Heart right ventricle (tissue), 16 donors: ENCODE measurements around the gene TNFAIP8L2. TPM values are rescaled to one million over a fixed set of nuclear protein-coding genes. Genes with fewer than 3 reads are reported as not detected.
"Not testable (repeated sequence)": the region's sequence is repeated elsewhere in the genome, so short reads cannot be mapped to it uniquely, and the experiment has no call there.

ENCODE experiments used
- ATAC-seq, 8 donors: fragments of 200-7000 bp; cut with Tn5 transposase; one replicate each; pipeline ENCODE4 v1.9.1; 2020; ENCODE audit warnings: mild to moderate bottlenecking in 8 of 8, moderate library complexity in 8 of 8, moderate number of reproducible peaks in 1 of 8
- DNase-seq, 2 donors: peaks; one replicate each; pipeline ENCODE4 v3.0.0-alpha.2; 2020
- H3K27ac ChIP-seq, 10 donors: fragments of 200-600 bp; sonication (generic) in 2 of 10; one replicate each; pipeline versions ENCODE4 v1.5.0 to v1.8.0; 2020 to 2022; ENCODE audit warnings: mild to moderate bottlenecking in 3 of 10
- H3K27me3 ChIP-seq, 7 donors: fragments of 200-600 bp; one replicate each; pipeline ENCODE4 v1.8.0; 2021 to 2022; ENCODE audit warnings: mild to moderate bottlenecking in 2 of 7
- H3K36me3 ChIP-seq, 9 donors: fragments of 200-600 bp; sonication (generic) in 1 of 9; one replicate each; pipeline versions ENCODE4 v1.5.0 to v1.8.0; 2020 to 2022; ENCODE audit warnings: mild to moderate bottlenecking in 2 of 9
- H3K4me1 ChIP-seq, 9 donors: fragments of 200-600 bp; sonication (generic) in 1 of 9; one replicate each; pipeline versions ENCODE4 v1.5.0 to v1.8.0; 2020 to 2022; ENCODE audit warnings: mild to moderate bottlenecking in 4 of 9
- H3K4me3 ChIP-seq, 10 donors: fragments of 200-600 bp; sonication (generic) in 2 of 10; one replicate each; pipeline versions ENCODE4 v1.5.0 to v1.8.0; 2020 to 2022; ENCODE audit warnings: mild to moderate bottlenecking in 7 of 10, moderate library complexity in 2 of 10
- H3K9me3 ChIP-seq, 11 donors: fragments of 200-600 bp in 10 of 11; sonication (generic) in 2 of 11; one replicate each; pipeline versions ENCODE4 v1.5.0 to v1.8.0; 2013 to 2022; ENCODE audit warnings: mild to moderate bottlenecking in 2 of 11, control low read depth in 1 of 11, moderate library complexity in 1 of 11
- CTCF ChIP-seq, 9 donors: fragments of 200-600 bp; sonication (generic) in 2 of 9; IDR thresholded peaks; one replicate each; pipeline versions ENCODE4 v1.5.0 to v1.8.0; 2021 to 2022; ENCODE audit warnings: antibody characterized with exemption in 9 of 9, mild to moderate bottlenecking in 5 of 9, moderate library complexity in 1 of 9
- WGBS, 2 donors: extraction: QIAGEN DNeasy Blood & Tissue Kit; methylation state at CpG; one replicate each; pipeline ENCODE4 v1.1.7; 2013; ENCODE audit warnings: inconsistent platforms in 1 of 2; 5-methylcytosine and 5-hydroxymethylcytosine counted together
- intact Hi-C, 10 donors: fragments of 100-400 bp; cut with DNase I; formaldehyde crosslinking; loops; one replicate each; pipeline versions ENCODE4 v1.11.1 to v1.14.2; 2022
- polyA plus RNA-seq, 2 donors: library from polyadenylated mRNA; stranded (reverse); fragments of 200-250 nt; gene quantifications; one replicate each; pipeline ENCODE4 v1.2.3, GENCODE V29; 2013
- total RNA-seq, 10 donors: library from RNA; stranded (reverse); fragmentation: NEBNext Ultra II Directional in 3 of 10; extraction: Animal tissue kit (Norgen Biotek cat#: 25700) in 3 of 10; gene quantifications; one replicate each; pipeline versions ENCODE4 v1.2.1 to v1.2.4, GENCODE V29; 2021 to 2023
- donor health status: Arrhythmogenic right ventricular cardiomyopathy.
- donor health status: ischemic (EF 13 %, LVEDD 7.1; RV severe dilation, severe dysfunction).
- donor health status: healthy with polysubstance abuse.
- donor health status: DM: no; HTN: yes; CAD: no.
- donor health status: DM: no; HTN: no; CAD: no.
- donor health status: ischemic (EF 25% LVEDD 6.9; RV normal size, moderate dysfunction).
- donor health status: ischemic (EF 25% LVEDD 5.7; RV mildly dilated, moderate dysfunction).
- donor health status: healthy.
- donor health status: DM: yes; HTN: yes; CAD: no.
- donor health status: Ischemic cardiomyopathy.
- donor health status: ischemic (EF 35%, LVEDD 5.7; RV mildly dilated, moderate dysfunction).
- donor health status: nonischemic (EF 11% LVEDD 7.7; RV severe dilation, severe dysfunction).
- donor health status: DM: yes; HTN: yes; CAD: no.
- donor health status: PGD.
- donor health status: ischemic (EF 29% LVEDD 5.4; RV normal size, mild dysfunction).
- donor health status: nonischemic (EF 23%, LVEDD 6.1; RV moderate dilation, normal function).

Gene TNFAIP8L2
- total and polyA plus RNA-seq, 12 donors = 0.35 to 5.8 (median 1.1) TPM; not detected in 1

DNA sequence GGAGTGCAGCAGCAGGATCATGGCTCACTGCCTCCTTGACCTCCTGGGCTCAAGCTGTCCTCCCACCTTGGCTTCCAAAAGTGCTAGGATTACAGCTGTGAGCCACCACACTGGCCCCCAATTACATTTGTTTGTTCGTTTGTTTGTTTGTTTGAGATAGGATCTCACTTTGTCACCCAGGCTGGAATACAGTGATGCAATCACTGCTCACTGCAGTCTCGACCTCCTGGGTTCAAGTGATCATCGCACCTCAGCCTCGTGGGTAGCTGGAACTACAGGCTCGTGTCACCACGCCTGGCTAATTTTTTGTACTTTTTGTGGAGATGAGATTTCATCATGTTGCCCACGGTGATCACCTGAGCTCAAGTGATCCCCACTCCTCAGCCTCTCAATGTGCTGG lies 35.6 kb downstream of the TNFAIP8L2 start:
- WGBS, 2 donors = 79 to 81% methylated on average over 7 of the region's 7 CpGs
- intact Hi-C loops = loop anchor here in 5 of 10 donors (10.0 kb wide), 2 partner anchors 153 to 213 kb away; partner anchors contain the start of gene RFX5 (in 5 of the 5)

GRCh38 chr1:151193304-151193703 lies 36.9 kb downstream of the TNFAIP8L2 start:
- no peak for ATAC-seq
- intact Hi-C loops = loop anchor here in 5 of 10 donors (10.0 kb wide), 2 partner anchors 151 to 211 kb away; partner anchors contain the start of gene RFX5 (in 5 of the 5)
- WGBS, 2 donors = 63 to 84% methylated on average over 6 of the region's 6 CpGs

More for the DNA sequence above, 35.6 kb downstream of the TNFAIP8L2 start:
- H3K9me3 ChIP-seq = no peaks in the 10 kb centered on the region
- no peak overlapping the region for H3K4me3 ChIP-seq
- no peak overlapping the region for H3K27ac ChIP-seq
- H3K36me3 ChIP-seq = no peaks in the 10 kb centered on the region
- ATAC-seq (no peak), DNase-seq (no peak)
- H3K4me1 ChIP-seq = peaks cover 0 to 39% (median 31%) of the 10 kb centered on the region in 9 donors
- H3K27me3 ChIP-seq = no peaks in the 10 kb centered on the region
- no peak for TF ChIP-seq CTCF (IDR thresholded peaks at IDR 0.05)

DNA sequence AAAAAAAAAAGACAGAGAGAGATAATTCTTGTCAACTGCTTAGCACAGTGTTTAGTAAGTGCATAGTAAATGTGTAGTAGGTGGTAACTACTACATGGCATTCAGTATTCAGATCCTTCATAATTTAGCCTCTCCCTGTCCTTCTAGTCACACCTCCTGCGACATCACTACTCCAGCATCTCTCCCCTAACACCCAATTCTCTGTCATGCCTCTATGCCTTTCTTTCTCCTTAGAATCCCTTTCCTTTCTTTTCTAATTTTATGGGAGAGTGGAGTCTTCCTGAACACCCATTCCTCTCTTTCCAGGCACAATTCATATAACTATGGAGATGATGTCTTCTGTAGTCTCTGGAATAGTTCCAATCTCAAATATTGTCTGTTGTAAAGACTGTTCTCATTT lies 37.4 kb downstream of the TNFAIP8L2 start:
- no peaks in the 10 kb centered on the region for H3K27me3 ChIP-seq
- H3K4me1 ChIP-seq = peaks cover 0 to 29% (median 16%) of the 10 kb centered on the region in 9 donors
- no peaks in the 10 kb centered on the region for H3K9me3 ChIP-seq
- ATAC-seq (no peak), DNase-seq (no peak)
- no peaks in the 10 kb centered on the region for H3K36me3 ChIP-seq
- no peak overlapping the region for H3K27ac ChIP-seq
- no peak for TF ChIP-seq CTCF (IDR thresholded peaks at IDR 0.05)
- WGBS, 2 donors = 68 to 78% methylated on average over 1 of the region's 1 CpG
- H3K4me3 ChIP-seq = no peak overlapping the region
- intact Hi-C loops = loop anchor here in 5 of 10 donors (10.0 kb wide), 2 partner anchors 151 to 211 kb away; partner anchors contain the start of gene RFX5 (in 5 of the 5)

More at GRCh38 chr1:151193304-151193703, 36.9 kb downstream of the TNFAIP8L2 start:
- DNase-seq = no peak
- H3K9me3 ChIP-seq = no peaks in the 10 kb centered on the region
- no peak overlapping the region for H3K4me3 ChIP-seq
- TF ChIP-seq CTCF (IDR thresholded peaks at IDR 0.05) = no peak
- no peak overlapping the region for H3K27ac ChIP-seq
- peaks cover 0 to 35% (median 22%) of the 10 kb centered on the region in 9 donors for H3K4me1 ChIP-seq
- no peaks in the 10 kb centered on the region for H3K27me3 ChIP-seq
- H3K36me3 ChIP-seq = no peaks in the 10 kb centered on the region

- peak in 2 of 8 donors; percentile 30 to 33 for ATAC-seq
- H3K36me3 ChIP-seq, H3K9me3 ChIP-seq, H3K27me3 ChIP-seq: not testable (repeated sequence)
- DNase-seq = peak; percentile 31 to 68
- intact Hi-C loops = loop anchor here in 9 of 10 donors (5.0 to 10.0 kb wide), 4 partner anchors 57 to 210 kb away; partner anchors contain the start of genes PSMD4 (in 5 of the 9) and RFX5 (in 5 of the 9)
- Histone ChIP-seq H3K27ac (peak overlapping the region in 5 of 10 donors; percentile 25 to 65 (median 54)), H3K4me1 (peaks cover 0 to 34% (median 19%) of the 10 kb centered on the region in 9 donors), H3K4me3 (peak overlapping the region in 1 of 10 donors; percentile 23)
- 61 to 74% methylated on average over 17 of the region's 17 CpGs for WGBS, 2 donors
Observed at GRCh38 chr1:151194894-151195594, 38.6 kb downstream of the TNFAIP8L2 start.
